Erythroblast (primary cell): ENCODE data around the gene PROSER3.
"Not testable (repeated sequence)": the region's sequence is repeated elsewhere in the genome, so short reads cannot be mapped to it uniquely, and the experiment has no call there.

Experiments
- DNase-seq, 2 experiments: peaks; one replicate each; lab custom pipeline; 2025; lab: John Stamatoyannopoulos, UW
- GATA1 ChIP-seq: IDR thresholded peaks from 2 replicates; pipeline ENCODE4 v1.6.1; 2011; ENCODE audit warnings: low read depth, mild to moderate bottlenecking, control low read depth, low read length, moderate library complexity
- POLR2A ChIP-seq: IDR thresholded peaks from 2 replicates; pipeline ENCODE4 v1.6.1; 2011; ENCODE audit warnings: mild to moderate bottlenecking, low read length

The PROSER3 gene

DNA sequence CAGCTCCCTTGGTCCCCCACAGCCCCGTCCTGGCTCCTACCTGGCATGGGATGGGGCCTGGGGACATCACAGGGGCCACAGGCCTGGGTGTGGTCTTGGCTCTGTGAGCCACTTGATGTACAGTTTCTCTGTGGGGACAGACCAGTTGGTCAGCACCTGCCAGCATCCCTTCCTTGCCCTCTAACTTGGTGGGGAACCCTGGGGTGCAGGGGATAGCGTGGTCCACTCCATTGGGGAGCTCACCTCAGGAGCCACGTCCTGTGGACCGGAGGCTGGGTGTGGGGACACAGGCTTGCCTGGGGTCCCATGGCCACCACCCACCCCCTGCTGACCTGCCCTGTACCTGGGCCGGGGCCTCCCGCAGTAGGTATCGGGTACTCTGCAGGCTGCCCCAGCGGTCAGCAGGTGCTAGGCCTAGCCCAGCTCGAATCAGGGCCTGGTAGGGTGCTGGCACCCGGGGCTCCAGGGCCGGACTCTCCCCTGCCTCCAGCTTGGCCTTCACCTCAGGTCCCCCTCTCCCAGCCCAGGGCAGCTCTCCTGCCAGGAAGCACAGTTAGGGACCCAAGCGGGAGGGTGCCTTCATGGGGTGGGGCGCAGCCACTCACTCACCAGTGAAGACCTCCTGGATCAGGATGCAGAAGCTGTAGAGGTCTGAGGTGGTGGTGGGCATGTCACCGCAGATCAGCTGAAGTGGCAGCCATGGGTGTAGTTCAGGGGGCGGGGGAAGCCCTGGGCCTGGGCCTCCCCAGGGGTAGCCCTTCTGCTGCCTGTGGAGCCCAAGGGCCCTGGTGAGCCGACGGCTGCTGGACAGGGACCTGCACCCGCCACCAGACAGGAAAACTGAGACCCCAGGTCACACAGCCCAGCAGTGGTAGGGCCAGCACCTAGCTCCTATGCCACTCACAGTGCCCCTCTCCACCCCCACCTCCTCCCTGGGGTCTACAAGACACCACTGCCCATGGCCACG, 32.3 kb downstream of the PROSER3 start:
- TF ChIP-seq POLR2A (no peak), GATA1 (no peak)

DNA sequence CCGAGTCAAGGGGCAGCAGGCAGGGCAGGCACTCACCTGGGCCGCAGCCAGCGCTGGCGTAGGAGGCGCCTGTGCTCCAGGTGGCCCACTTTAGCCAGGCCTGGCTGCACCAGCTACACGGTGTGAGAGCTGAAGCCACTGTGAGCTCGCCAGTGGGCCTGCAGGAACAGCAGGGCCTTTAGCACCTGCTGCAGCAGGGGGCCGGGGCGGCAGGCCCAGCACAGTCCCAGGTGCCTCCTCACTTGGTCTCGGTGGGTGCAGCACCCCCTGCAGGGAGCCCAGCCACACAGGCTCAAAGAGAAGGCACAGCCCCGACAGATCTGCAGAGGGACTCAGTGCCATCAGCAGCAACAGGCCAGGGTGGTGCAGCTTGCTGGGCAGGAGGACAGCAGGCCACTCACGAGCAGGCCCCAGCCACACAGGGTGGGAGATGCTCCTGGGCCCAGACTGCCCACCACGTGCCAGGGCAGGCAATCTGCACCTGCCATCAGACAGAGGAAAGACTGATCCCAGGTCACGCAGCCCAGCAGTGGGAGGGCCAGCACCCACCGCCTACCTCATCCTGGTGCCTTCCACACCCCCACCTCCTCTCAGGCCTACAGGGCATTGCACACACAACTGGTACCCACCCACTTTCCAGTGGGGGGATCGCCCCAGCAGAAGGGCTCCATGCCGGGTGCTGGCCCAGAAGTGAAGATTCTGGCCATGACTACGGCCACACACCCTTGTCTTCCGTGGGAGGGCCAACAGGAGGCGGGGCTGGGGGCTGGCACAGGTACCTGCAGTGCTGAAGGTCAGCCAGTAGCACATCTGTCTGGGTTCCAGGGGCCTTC, 33.2 kb downstream of the PROSER3 start:
- DNase-seq, result no peak
- TF ChIP-seq GATA1 (no peak), POLR2A (no peak)

More for the DNA sequence above, 32.3 kb downstream of the PROSER3 start:
- DNase-seq, result no peak

DNA sequence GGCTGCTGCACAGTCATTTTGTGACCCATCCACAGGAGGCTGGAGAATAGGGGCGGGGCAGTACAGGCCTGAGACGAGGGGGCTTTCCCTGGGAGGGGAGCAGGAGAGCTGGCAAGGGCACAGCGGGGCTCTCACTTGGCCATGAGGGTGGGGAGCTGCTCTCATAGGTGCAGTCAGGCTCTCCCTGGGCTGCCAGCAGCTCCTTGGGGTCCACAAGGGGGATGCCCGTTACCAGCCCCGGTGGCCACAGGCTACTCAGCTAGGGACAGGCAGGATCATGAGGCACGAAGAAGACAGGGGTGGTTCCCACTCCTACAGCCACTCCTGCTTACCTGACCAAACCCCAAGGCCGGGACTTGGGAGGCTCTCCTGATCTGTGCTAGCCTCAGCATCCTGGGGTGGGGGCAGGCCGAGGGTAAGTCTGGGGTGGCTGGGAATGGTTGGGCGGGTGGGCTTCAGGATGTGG, 33.9 kb downstream of the PROSER3 start:
- no peak for TF ChIP-seq GATA1
- no peak for TF ChIP-seq POLR2A
- no peak for DNase-seq

DNA sequence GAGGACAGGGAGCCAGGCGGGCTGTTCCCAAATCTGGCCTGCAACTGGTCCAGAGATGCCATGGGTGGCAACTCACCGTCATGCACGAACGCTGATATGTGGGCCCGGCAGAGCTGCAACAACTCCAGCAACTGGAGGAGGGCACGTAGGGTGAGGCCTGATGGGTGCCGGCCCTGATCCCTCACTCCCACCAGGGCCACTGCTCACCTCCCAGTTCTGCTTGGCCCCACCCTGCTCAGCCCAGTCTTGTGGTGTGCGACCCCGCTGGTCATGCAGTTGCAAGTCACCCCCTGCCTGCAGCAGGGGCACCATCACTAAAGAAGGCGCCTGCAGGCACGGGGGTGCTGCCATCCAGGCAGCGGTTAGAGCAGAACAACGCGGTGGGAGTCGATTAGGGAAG, 34.3 kb downstream of the PROSER3 start:
- no peak for DNase-seq
- no peak for TF ChIP-seq GATA1
- no peak for TF ChIP-seq POLR2A

DNA sequence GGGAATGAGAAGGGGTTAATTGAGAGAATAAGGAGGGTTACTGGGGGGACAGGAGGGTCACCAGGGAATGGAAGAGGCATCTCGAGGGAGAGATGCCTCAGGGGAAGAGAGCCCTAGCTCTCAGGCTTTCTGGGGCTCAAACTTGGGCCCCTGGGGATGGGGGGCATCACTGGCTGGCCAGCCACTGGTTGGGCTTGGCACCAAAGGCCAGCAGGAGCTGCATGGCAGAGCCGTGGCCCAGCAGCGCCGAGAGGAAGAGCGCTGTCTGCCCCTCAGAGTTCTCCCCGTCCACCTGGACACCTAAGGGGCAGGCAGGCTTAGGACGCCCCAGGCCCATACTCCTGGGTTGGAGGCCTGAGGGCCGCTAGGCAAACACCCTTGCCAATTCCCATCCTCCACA, 34.9 kb downstream of the PROSER3 start:
- no peak for TF ChIP-seq GATA1
- no peak for TF ChIP-seq POLR2A

DNA sequence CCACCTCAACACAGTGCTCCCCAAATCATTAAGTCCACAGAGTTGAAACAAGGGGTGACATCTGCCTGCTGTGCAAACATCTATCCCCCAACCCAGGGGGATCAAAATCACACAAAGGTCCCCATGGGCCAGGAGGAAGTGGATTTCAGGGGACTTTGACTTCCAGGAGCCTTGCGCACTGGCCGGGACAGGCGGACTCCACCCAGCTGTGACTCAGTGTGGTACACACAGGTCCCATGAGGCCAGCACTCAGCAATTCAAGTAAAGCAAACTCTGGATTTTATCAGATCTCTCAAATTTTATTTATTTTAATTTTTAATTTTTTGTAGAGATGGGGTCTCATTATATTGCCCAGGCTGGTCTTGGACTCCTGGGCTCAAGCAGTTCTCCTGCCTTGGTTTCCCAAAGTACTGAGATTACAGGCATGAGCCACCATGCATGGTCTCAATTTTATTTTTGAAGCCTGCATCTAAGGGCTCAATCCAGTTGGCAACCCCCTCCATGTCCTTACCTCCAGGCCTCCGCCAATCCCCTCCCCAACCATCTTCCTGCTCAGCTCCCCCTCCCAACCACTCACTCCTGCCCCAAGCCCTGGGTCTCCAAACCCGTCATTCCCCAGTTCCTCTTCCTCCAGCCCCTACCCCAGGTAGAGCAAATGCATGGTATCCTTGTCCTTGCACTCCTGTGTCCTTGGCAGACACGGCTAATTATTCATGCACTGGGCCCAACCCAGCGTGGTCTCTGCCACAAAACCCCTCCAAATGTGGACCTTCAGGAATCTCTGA, 35.6 kb downstream of the PROSER3 start:
- no peak for DNase-seq
- TF ChIP-seq POLR2A, result no peak
- TF ChIP-seq GATA1, result no peak

More for the DNA sequence above, 34.9 kb downstream of the PROSER3 start:
- DNase-seq, result no peak

DNA sequence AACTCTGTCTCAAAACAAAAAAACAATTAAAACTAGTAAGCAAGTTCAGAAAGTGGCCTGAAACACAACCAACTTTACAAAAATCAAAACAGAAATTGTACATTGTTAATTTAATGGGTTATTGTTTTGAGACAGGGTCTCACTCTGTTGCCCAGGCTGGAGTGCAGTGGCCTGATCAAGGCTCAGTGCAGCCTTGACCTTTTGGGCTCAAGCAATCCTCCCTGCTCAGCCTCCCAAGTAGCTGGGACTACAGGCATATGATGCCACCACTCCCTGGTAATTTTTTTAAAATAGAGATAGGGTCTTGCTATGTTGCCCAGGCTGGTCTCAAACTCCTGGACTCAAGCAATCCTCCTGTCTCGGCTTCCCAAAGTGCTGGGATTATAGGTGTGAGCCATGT, 37.6 kb downstream of the PROSER3 start:
- not testable (repeated sequence) for DNase-seq

DNA sequence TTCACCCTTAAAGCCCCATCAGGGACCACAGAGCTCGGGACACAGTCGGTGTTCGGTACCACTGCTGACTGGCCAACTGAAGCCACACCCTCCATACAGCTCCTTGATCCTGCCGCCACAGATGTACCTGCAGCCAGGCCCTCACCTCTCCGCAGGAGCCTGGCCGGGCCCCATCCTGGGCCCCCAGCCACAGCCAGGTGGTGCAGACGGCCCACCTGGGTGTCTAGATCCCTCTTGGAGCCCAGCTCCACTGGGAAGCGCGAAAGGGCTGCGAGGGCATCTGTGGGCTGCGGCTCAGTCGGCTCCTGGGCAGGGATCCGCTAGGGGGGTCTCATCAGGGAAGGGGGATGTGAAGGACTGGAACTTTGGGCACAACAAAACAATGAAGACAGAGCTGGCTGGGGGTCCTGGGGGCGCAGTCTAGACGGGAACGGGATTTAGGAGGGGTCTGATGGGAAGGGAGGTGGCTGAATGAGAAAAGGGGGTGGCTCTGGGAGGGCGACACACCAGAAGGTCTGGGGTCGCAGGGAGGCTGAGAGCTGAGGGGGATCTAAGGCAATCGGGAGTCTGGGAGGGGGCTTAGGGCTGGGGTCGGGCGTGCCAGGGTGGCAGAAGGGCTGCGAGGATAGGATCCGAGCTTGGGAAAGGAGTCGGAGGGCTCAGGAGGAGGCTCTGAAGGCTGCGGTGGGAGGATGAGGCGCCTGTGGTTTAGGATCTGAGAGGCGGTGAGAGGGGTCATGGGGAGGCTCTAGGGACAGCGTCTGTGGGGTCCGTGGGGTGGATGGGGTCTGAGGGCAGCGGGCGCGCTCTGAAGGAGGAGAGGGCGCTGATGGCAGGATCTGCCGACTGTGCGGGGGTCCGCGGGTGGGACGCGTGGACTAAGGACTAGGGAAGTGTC, 38.9 kb downstream of the PROSER3 start:
- TF ChIP-seq POLR2A, result no peak
- TF ChIP-seq GATA1, result no peak
- no peak for DNase-seq

DNA sequence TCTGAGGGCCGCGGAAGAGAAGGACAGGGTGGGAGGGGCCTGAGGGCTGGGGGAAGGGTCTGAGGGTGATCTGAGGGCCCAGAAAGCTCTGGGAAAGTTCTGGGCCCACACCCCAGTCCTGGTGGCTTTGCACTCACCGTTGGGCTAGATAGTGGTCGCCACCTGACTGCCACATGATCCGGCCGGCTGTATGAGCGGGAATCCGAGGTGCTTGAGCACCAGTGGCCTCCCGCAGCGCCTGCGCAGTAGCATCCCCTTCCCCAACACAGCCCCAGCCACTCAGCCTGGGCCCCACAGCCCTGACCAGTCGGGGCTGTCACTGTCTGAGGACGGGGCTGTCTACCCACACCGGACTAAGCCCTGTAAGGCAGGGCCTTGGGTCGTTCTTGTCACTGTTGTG, 39.7 kb downstream of the PROSER3 start:
- TF ChIP-seq POLR2A, result no peak
- no peak for TF ChIP-seq GATA1
- peak in 1 of 2 experiments; percentile 47 for DNase-seq

DNA sequence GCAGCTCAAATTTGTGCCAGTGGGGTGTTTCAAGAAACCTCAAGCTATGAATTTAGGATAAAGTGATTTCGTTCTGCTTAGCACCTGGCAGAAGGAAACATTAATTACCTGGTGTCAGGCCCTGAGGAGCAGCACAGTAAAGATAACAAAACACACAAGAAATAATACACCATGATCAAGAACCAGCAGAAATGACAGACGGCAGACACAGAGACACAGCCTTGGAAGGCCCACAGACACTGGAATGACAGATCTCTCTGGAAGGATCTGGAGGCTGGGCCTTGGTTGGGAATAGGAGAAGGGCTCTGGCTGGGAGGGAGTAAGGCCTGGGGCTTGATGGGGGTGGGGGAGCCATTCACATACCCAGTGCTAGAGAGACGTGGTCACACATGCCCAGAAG, 43.9 kb downstream of the PROSER3 start:
- DNase-seq, result no peak
- TF ChIP-seq GATA1 (no peak), POLR2A (no peak)

DNA sequence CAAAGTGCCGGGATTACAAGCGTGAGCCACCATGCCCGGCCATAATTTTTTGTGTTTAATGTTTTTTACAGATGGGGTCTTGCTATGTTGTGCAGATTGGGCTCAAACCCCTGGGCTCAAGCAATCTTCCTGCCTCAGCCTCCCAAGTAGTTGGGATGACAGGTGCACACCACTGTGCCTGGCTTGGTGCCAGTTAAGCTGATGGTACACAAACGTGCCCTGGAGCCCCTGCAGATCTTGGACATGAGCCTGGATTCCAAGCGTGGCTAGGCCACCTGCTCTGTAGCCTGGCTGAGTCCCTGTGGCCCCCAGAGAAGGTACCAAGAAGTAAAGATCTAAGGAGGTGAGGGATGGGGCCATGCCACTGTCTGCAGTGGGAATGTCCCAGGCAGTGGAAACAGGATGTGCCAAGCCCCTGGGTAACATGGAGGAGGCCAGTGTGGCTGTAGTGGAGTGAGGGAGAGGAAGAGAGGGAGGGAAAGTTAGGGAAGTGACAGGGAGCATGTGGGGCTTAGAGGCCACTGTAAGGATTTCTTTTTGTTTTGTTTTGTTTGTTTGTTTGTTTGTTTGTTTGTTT, 47.6 kb downstream of the PROSER3 start:
- DNase-seq, result no peak
- TF ChIP-seq GATA1 (no peak), POLR2A (no peak)

DNA sequence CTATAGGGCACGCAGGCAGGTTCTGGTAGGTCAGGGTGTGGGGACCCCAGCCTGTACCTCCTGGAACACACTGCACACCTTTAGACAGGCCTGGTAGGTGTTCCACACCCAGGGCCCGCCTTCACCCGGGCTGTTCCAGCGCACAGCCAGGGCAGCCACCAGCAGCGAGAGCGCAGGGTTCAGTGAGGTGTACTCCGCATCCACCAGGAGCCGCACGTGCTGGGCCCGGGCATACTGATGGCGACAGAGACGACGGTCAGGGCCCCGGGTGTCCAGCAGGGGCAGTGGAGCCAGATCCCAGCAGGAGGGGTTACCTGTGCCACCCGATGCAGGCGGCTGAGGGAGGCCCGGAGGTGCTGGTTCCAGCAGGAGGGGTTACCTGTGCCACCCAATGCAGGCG, 48.6 kb downstream of the PROSER3 start:
- TF ChIP-seq GATA1, result no peak
- no peak for TF ChIP-seq POLR2A
- no peak for DNase-seq

DNA sequence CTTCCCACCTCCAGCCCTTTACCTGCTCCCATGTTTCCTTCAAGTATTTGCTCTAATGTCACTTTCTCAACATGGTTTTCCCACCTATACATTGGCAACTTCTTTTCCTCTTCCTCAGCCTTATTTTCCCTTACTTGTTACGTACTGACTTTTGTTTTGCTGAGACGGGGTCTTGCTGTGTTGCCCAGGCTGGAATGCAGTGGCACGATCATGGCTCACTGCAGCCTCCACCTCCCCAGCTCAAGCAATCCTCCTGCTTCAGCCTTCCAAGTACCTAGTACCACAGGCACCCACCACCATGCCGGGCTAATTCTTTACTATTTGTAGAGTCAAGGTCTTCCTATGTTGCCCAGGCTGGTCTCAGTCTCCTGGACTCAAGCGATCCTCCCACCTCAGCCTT, 49.7 kb downstream of the PROSER3 start:
- no peak for TF ChIP-seq GATA1
- DNase-seq, result no peak
